ENCODE data around the gene GMDS.

Gene GMDS

GRCh38 chr6:1633366-1634021 is 611.9 kb downstream of the GMDS start:
- DNase-seq: no peak

- DNase-seq: no peak
Observed at GRCh38 chr6:1631251-1631650, 614.2 kb downstream of the GMDS start.

GRCh38 chr6:1630771-1631217 is 614.6 kb downstream of the GMDS start:
- DNase-seq: no peak

- DNase-seq: no peak
Observed at GRCh38 chr6:1630212-1630770, 615.1 kb downstream of the GMDS start.

- no peak for DNase-seq
Observed at GRCh38 chr6:1629316-1629715, 616.1 kb downstream of the GMDS start.

- no peak for DNase-seq
Observed at GRCh38 chr6:1627827-1628560, 617.4 kb downstream of the GMDS start.

GRCh38 chr6:1626481-1626880 is 618.9 kb downstream of the GMDS start:
- DNase-seq: no peak

GRCh38 chr6:1625794-1626435 is 619.5 kb downstream of the GMDS start:
- no peak for DNase-seq

- no peak for DNase-seq
Observed at GRCh38 chr6:1624851-1625781, 620.3 kb downstream of the GMDS start.

GRCh38 chr6:1624058-1624850 is 621.2 kb downstream of the GMDS start:
- no peak for DNase-seq

- no peak for DNase-seq
Observed at GRCh38 chr6:1623769-1624057, 621.7 kb downstream of the GMDS start.

- DNase-seq: no peak
Observed at GRCh38 chr6:1622851-1623768, 622.3 kb downstream of the GMDS start.

GRCh38 chr6:1622220-1622850 is 623.1 kb downstream of the GMDS start:
- no peak for DNase-seq

- DNase-seq: no peak
Observed at GRCh38 chr6:1621070-1621701, 624.2 kb downstream of the GMDS start.

- no peak for DNase-seq
Observed at GRCh38 chr6:1620504-1621069, 624.8 kb downstream of the GMDS start.

GRCh38 chr6:1619673-1620503 is 625.5 kb downstream of the GMDS start:
- no peak for DNase-seq

- no peak for DNase-seq
Observed at GRCh38 chr6:1619098-1619672, 626.2 kb downstream of the GMDS start.

All from NCI-H446 (cell line).